Suppressor macrophage treated with lipopolysaccharide for 1 hour (primary cell): ENCODE measurements around the gene SELENOS.
A peak's percentile ranks its signal among the peaks of the same experiment; 100 is the strongest.
"Not testable (repeated sequence)": the region's sequence is repeated elsewhere in the genome, so short reads cannot be mapped to it uniquely, and the experiment has no call there.

Source experiments
- DNase-seq, 3 donors: peaks; one replicate each; pipeline ENCODE4 v3.0.0-alpha.2; 2020 to 2022

Gene SELENOS

GRCh38 chr15:101309436-101310160 is 32.3 kb upstream of the SELENOS start:
- no peak for DNase-seq

DNA sequence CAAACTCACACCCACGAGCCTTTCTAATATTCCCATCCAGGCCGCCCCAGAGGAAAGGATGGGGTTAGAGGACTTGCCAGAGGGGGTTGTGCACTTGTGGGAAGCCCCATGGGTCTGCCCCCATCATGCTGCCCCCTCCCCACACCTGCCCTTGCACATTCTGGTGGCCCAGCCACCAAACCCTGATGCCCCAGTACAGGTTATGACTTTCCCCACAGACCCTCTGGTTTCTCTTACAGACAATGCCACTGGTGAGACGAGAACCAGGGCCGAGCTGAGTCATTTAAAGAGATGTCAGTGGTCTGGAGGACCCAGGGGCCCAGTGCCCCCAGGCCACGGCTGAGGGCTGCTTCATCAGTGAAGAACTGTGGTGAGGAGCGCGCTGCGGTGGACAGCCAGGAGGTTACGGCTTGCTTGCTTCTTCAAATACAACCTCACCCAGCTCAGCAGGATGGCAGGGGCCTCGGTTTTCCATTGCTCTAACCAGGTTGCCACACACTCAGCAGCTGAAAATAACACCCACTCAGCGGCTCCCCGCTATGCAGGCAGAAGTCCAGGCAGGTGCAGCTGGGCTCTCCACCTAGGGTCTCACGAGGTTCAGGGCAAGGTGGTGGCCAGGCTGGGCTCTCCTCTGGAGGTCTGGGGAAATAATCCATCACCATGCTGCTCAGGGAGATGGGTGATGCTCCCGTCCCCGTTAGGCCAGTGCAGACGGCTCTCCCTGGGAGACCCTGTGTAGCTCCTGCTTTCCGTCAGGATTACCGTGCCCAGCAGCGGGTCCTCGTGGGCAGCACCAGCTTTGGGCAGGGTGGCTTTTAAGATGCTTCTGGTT is 31.5 kb upstream of the SELENOS start:
- DNase-seq = no peak

GRCh38 chr15:101307897-101308603 is 30.8 kb upstream of the SELENOS start:
- no peak for DNase-seq

DNA sequence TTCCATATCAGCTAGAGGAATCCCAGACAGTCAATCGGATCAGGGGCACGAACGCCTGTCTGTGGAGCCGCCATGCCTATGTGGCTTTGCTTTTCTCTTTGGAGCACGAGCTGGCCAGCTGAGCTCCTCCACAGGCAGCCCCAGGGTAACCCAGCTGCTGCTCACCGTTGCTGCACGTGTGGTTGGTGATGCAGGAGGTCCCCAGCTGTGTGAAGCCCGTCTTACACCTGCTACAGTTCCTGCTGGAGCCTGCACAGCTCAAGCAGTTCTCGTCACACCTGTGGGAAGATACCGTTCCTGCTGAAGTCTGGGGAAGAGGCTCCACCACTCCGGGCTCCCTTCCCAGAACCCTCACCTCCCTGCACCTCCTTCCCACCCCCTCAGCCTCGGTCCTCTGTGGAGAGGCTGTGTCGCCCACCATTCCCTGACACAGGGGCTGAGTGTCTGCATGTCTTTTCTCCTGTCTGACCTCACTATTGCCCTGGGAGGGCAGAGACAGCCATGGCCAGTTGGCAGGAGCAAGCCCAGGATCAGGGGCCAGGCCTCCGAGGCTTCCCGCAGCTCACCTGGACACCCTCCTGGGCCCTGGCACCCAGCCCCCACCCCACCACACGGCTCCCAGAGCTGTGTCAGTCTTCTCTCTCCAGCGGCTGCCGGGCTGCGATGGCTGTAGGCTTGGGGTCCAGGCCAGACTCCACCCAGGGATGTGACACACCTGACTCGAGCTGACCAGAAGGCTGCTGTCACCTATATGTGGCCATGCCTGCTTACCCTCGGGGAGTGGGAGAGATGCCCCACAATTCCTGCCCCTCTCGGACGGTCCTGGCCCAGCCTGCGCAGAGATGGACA is 30.0 kb upstream of the SELENOS start:
- DNase-seq = no peak

- no peak for DNase-seq
Measured at GRCh38 chr15:101306341-101307047, 29.2 kb upstream of the SELENOS start.

DNA sequence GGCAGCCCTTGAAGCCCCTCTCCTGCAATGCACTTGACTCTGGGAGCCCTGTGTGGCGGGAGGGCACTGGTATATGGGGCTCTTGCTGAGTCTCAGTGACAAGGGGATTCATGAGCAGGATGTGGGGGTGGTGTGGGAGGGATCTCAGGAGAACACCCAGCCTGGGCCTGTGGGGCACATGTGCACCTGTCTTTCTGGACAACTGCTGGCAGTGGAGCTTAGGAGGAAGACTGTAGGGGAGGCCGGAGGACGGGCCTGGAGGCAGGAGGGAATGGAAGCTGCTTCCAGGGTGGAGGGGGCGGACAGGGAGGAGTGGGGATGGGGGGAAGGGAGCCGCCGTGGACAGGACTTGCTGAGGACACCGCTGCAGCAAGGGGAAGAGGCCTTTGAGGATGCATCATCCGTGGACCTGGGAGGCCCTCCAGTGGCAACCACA is 28.6 kb upstream of the SELENOS start:
- DNase-seq = no peak

DNA sequence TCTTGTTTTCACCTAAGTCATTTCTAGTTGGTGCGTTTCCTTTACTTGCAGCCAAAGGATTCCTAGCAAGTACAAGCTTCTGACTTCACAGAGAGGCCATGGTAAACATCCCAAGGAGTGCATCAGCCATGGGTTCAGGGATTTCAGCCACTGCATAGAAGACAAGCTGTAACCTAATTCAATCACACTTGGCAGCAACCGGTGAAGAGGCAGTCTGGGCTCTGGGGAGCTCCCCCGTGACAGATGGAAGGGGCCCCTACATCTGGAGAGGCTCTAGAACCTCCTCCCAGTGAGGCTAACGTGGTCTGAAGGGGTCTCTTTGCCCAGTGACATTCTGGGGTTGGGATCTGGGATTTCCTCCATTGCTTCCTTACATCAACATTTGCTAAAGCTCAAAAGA is 26.1 kb upstream of the SELENOS start:
- no peak for DNase-seq

- no peak for DNase-seq
Measured at GRCh38 chr15:101296418-101297405, 19.4 kb upstream of the SELENOS start.

DNA sequence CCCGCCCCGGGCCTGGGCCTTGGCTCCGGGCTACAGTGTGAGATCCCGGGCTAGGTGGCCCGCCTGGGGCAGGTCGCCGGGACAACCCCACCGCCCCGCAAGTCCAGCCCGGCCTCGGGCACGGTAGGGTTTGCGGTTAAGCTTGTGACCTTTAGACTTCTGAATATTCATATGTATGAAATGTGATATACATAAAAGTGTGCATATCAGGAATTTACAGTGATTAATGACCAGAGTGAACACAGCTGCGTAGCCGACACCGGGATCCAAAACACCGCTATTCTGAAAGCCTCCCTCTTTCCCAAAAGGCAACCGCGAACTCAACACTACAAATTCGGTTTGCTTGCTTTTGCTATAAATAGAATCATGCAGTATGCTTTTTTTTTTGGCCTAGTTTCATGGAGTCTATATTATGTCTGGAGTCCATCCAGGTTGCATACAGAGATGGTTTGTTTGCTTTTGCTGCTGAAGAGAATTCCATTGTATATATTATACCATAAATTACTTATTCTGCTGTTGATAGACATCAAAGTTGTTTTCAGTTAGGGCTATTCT is 18.4 kb upstream of the SELENOS start:
- DNase-seq = no peak

- peak; percentile 98 to 99 (median 99) for DNase-seq
Measured at GRCh38 chr15:101294731-101295606, 17.7 kb upstream of the SELENOS start, which contains the start of gene SNRPA1. Gene SNRPA1 (minus strand): TSS chr15:101295248. CDS start chr15:101295178, 70 bp downstream.

DNA sequence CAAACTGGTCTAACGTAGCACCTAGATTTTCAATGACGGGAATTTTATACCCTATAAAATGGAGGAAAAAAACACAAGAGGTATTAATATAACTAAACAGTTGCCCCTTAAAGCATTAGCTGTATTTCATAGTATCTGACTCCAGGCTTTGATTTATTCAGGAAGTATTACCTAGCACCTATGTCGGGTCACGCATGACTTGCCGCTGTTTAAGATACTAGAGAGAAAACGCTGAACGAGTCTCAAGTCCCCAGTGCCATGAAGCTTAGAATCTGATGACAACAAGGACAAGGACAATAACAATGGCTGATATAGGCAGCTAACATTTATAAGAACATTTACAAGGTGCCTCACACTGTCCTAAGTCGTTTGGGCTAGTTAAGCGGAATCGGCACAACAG is 15.8 kb upstream of the SELENOS start:
- no peak for DNase-seq

- DNase-seq = peak; percentile 82 to 88 (median 85)
Measured at GRCh38 chr15:101288905-101289513, 11.7 kb upstream of the SELENOS start.

DNA sequence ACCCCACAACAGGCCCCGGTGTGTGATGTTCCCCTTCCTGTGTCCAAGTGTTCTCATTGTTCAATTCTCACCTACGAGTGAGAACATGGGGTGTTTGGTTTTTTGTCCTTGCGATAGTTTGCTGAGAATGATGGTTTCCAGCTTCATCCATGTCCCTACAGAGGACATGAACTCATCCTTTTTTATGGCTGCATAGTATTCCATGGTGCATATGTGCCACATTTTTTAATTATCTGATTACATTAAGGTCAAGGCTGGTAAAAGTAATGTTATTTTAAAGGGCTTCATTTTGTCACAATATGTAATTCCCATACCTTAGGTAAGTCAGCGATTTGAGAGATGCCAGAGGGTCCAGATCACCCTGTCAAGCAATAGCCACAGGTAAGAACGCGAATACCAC is 10.1 kb upstream of the SELENOS start:
- DNase-seq = not testable (repeated sequence)

- DNase-seq = no peak
Measured at GRCh38 chr15:101286471-101287114, 9.3 kb upstream of the SELENOS start.

DNA sequence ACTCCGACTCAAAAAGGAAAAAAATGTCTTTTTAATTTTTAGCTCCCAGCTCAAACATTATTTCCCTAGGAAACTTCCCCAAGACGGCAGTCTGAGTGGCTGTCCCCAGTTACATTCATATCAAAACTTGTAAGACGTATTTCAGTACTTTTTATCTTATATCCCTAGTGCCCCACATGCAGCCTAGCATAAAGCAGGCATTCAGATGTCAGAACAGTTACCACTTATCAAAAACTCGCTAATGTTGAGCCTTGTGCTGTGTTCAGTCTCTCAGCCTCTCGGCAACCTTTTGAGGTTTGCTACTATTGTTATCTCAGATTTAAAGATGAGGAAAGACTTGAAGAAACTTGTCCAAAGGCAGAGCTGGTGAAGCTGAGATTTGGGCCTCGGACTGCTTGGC is 6.6 kb upstream of the SELENOS start:
- DNase-seq = no peak

GRCh38 chr15:101280007-101280406 is 2.7 kb upstream of the SELENOS start:
- no peak for DNase-seq

- no peak for DNase-seq
Measured at GRCh38 chr15:101277943-101278564, 769 bp upstream of the SELENOS start.
